Measurements from ENCODE around the gene ATXN7L2. TPM values are rescaled to one million over a fixed set of nuclear protein-coding genes. Genes with fewer than 3 reads are reported as not detected.

Gene ATXN7L2
- total RNA-seq, 1 experiment from 2014 or later = 17.3 TPM

GRCh38 chr1:109488696-109489095 is 5.0 kb downstream of the ATXN7L2 start:
- Mint-ChIP-seq H3K4me3 (no peak overlapping the region; a peak in 1 of 5 replicates), H3K9me3 (no peaks in the 10 kb centered on the region), H3K4me1 (peaks cover 9 to 21% of the 10 kb centered on the region in 2 experiments), H3K27ac (no peak overlapping the region), H3K27me3 (ENCODE audit: low read depth) (no peaks in the 10 kb centered on the region; the same call in 1 of the 2 replicates), H3K36me3 (ENCODE audit: insufficient read depth in 1 of 3, low read depth in 3 of 3) (peaks cover 5 to 53% (median 11%) of the 10 kb centered on the region in 3 experiments; a peak in 5 of 7 replicates)
- Histone ChIP-seq H4K8ac (replicated peaks; ENCODE audit: insufficient read length, low read depth, low read length) (no peak overlapping the region), H2BK12ac (ENCODE audit: insufficient read length, low read depth, low read length) (no peak overlapping the region), H3K56ac (ENCODE audit: insufficient read length, low read depth, low read length) (no peak overlapping the region), H3K9ac (ENCODE audit: extremely low read depth, insufficient read length, low read length) (no peak overlapping the region), H3T11ph (ENCODE audit: low read length) (no peak overlapping the region), H2AFZ (ENCODE audit: low read length) (no peak overlapping the region), H3K23me2 (ENCODE audit: insufficient read length, low read depth, low read length, poor library complexity, severe bottlenecking) (peaks cover 9% of the 10 kb centered on the region), H3K9me3 (ENCODE audit: control insufficient read depth, low read depth, low read length) (no peaks in the 10 kb centered on the region), H4K5ac (ENCODE audit: insufficient read length, low read depth, low read length) (no peak overlapping the region), H2BK120ac (ENCODE audit: low read depth, low read length, poor library complexity, severe bottlenecking) (no peak overlapping the region), H2BK15ac (ENCODE audit: low read depth, low read length) (no peak overlapping the region), H4K20me1 (ENCODE audit: control insufficient read depth, insufficient read depth, insufficient read length) (no peaks in the 10 kb centered on the region), H3K79me2 (ENCODE audit: insufficient read depth, low read length) (no peaks in the 10 kb centered on the region), H2AK5ac (ENCODE audit: insufficient read length, low read length) (no peak overlapping the region), H3K4me1 (ENCODE audit: insufficient read depth, low read length) (peaks cover 2% of the 10 kb centered on the region; the same call in 1 of the 2 replicates), H3K27ac (ENCODE audit: insufficient read length, low read depth, low read length) (no peak overlapping the region), H3K4ac (ENCODE audit: low read depth, low read length) (no peak overlapping the region), H2BK20ac (ENCODE audit: low read depth, low read length, poor library complexity, severe bottlenecking) (no peak overlapping the region), H3K14ac (ENCODE audit: insufficient read depth, low read length) (no peak overlapping the region), H3K79me1 (ENCODE audit: insufficient read depth, low read depth, low read length, poor library complexity, severe bottlenecking) (no peaks in the 10 kb centered on the region), H3K18ac (ENCODE audit: insufficient read length, low read depth, low read length) (no peak overlapping the region), H3K23ac (ENCODE audit: insufficient read length, low read depth, low read length) (no peak overlapping the region), H2BK5ac (ENCODE audit: insufficient read length, low read length) (no peak overlapping the region), H3K27me3 (ENCODE audit: insufficient read depth, low read length) (no peaks in the 10 kb centered on the region), H3K4me2 (ENCODE audit: insufficient read depth, insufficient read length, low read length) (no peak overlapping the region), H4K91ac (ENCODE audit: insufficient read length, low read depth, low read length) (no peak overlapping the region)
- WGBS (ENCODE audit: extremely low coverage, insufficient read length, low lambda C conversion rate) = no CpG with 5 or more reads among the region's 12 CpGs
- no peak for DNase-seq
- no peak for TF ChIP-seq CTCF (conservative IDR thresholded peaks at IDR 0.05)

Data from H9 (cell line).